GM18873 (cell line): Measurements from ENCODE around the gene CDK5R2.

Experiments
- ATAC-seq: cut with Tn5 transposase; IDR thresholded peaks from one replicate; pipeline ENCODE4 v1.9.1; 2021; ENCODE audit warnings: mild to moderate bottlenecking, moderate library complexity, moderate number of reproducible peaks; ENCODE audit not compliant: unreplicated experiment, low FRiP score

The CDK5R2 gene

GRCh38 chr2:218986148-218986761 lies 26.8 kb downstream of the CDK5R2 start:
- no peak for ATAC-seq

- no peak for ATAC-seq
Observed at GRCh38 chr2:218988164-218988563, 28.7 kb downstream of the CDK5R2 start.

GRCh38 chr2:218988650-218989049 lies 29.2 kb downstream of the CDK5R2 start:
- ATAC-seq, result no peak

- no peak for ATAC-seq
Observed at GRCh38 chr2:218990052-218990451, 30.6 kb downstream of the CDK5R2 start.

- ATAC-seq, result no peak
Observed at GRCh38 chr2:218990612-218991011, 31.1 kb downstream of the CDK5R2 start.

GRCh38 chr2:218991674-218992168 lies 32.3 kb downstream of the CDK5R2 start:
- ATAC-seq, result no peak

- no peak for ATAC-seq
Observed at GRCh38 chr2:218992196-218992595, 32.7 kb downstream of the CDK5R2 start.

GRCh38 chr2:218992703-218993344 lies 33.4 kb downstream of the CDK5R2 start:
- ATAC-seq, result no peak

GRCh38 chr2:218993345-218994315 lies 34.2 kb downstream of the CDK5R2 start, which contains the start of gene CRYBA2:
TSS of gene CRYBA2 (minus strand) at chr2:218993422. CDS start at chr2:218993176, 246 bp downstream.
- ATAC-seq, result no peak

- ATAC-seq, result no peak
Observed at GRCh38 chr2:218995561-218995960, 36.1 kb downstream of the CDK5R2 start.

GRCh38 chr2:218995972-218996711 lies 36.7 kb downstream of the CDK5R2 start:
- ATAC-seq, result no peak

- ATAC-seq, result no peak
Observed at GRCh38 chr2:218996937-218997336, 37.5 kb downstream of the CDK5R2 start.

GRCh38 chr2:218997731-218998130 lies 38.3 kb downstream of the CDK5R2 start:
- no peak for ATAC-seq

GRCh38 chr2:218998414-218999002 lies 39.0 kb downstream of the CDK5R2 start:
- no peak for ATAC-seq

GRCh38 chr2:218999021-218999880 lies 39.8 kb downstream of the CDK5R2 start:
- no peak for ATAC-seq

GRCh38 chr2:218999881-219000568 lies 40.6 kb downstream of the CDK5R2 start:
- no peak for ATAC-seq

GRCh38 chr2:219000569-219000960 lies 41.1 kb downstream of the CDK5R2 start:
- no peak for ATAC-seq

- ATAC-seq, result no peak
Observed at GRCh38 chr2:219001100-219001576, 41.7 kb downstream of the CDK5R2 start.
